GM12892 (cell line): ENCODE measurements around the gene EXOC6B.
"Not testable (repeated sequence)": the region's sequence is repeated elsewhere in the genome, so short reads cannot be mapped to it uniquely, and the experiment has no call there.

Source experiments
- DNase-seq: peaks from one replicate; pipeline ENCODE4 v3.0.0; 2011; ENCODE audit not compliant: insufficient read length
- FAIRE-seq: peaks from 2 replicates; lab custom pipeline; 2011; peaks lifted over from hg19 to GRCh38; lab: Jason Lieb, UNC
- POLR2A ChIP-seq: IDR thresholded peaks from 2 replicates; pipeline ENCODE4 v1.6.1; 2011; ENCODE audit warnings: low read depth, low read length, control low read depth
- POLR2AphosphoS5 ChIP-seq: IDR thresholded peaks from 2 replicates; pipeline ENCODE4 v1.6.1; 2011; ENCODE audit warnings: low read depth, low read length, control low read depth
- TAF1 ChIP-seq: IDR thresholded peaks from 2 replicates; pipeline ENCODE4 v1.6.1; 2011; ENCODE audit warnings: low read depth, mild to moderate bottlenecking, control low read depth, low read length, borderline replicate concordance

EXOC6B gene

GRCh38 chr2:72511906-72512305 is 313.9 kb downstream of the EXOC6B start:
- no peak for FAIRE-seq
- TF ChIP-seq TAF1 (no peak), POLR2AphosphoS5 (no peak), POLR2A (no peak)
- DNase-seq, result no peak

- no peak for FAIRE-seq
Measured at GRCh38 chr2:72497763-72498162, 328.1 kb downstream of the EXOC6B start.

DNA sequence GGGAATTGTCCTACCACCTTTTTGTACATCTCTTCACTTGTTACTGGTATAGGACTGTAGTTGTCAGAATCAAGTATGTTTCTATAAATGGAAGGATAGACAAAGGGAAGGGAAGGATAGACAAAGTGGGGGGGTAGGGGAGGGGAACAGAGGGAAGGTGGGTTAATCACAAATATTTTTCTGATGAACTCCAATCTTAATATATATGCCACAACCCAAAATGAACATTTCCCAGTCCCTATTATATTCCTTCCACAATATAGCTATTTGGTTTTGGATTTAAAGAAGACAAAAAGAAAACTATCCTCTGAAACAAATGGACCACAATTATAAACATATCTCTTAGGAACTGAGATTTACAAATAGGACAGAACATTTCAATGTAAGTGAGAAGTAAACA is 329.4 kb downstream of the EXOC6B start:
- DNase-seq (no peak), FAIRE-seq (no peak)
- TF ChIP-seq TAF1, result no peak
- TF ChIP-seq POLR2AphosphoS5, result no peak
- no peak for TF ChIP-seq POLR2A

More at GRCh38 chr2:72497763-72498162, 328.1 kb downstream of the EXOC6B start:
- TF ChIP-seq TAF1 (no peak), POLR2A (no peak), POLR2AphosphoS5 (no peak)
- no peak for DNase-seq

DNA sequence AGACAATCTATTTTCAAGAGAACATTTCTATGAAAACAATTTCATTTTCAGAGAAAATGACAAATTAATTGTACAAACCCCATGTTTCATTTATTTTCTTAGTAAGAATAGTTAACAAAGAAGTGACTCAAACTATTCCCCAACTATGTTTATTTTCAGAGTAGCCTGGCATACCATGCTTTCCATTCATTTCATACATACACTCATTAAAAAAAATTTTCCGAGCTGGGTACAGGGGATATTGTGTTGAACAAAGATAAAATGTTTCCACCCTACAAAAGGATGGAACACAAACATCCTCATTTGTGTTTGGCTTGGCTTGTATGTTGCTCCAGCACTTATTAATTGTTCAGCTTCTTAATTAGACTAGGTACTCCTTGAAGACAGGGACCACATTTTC is 331.4 kb downstream of the EXOC6B start:
- no peak for FAIRE-seq
- TF ChIP-seq POLR2A (no peak), POLR2AphosphoS5 (no peak), TAF1 (no peak)
- no peak for DNase-seq

DNA sequence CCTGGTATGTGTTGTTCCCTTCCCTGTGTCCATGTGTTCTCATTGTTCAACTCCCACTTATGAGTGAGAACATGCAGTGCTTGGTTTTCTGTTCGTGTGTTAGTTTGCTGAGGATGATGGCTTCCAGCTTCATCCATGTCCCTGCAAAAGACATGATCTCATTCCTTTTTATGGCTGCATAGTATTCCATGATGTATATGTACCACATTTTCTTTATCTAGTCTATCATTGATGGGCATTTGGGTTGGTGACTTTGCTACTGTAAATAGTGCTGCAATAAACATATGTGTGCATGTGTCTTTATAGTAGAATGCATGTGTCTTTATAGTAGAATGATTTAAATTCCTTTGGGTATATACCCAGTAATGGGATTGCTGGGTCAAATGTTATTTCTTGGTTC is 341.2 kb downstream of the EXOC6B start:
- not testable (repeated sequence) for DNase-seq, FAIRE-seq

GRCh38 chr2:72483346-72483745 is 342.5 kb downstream of the EXOC6B start:
- no peak for DNase-seq
- no peak for FAIRE-seq
- TF ChIP-seq TAF1, result no peak
- no peak for TF ChIP-seq POLR2AphosphoS5
- no peak for TF ChIP-seq POLR2A

DNA sequence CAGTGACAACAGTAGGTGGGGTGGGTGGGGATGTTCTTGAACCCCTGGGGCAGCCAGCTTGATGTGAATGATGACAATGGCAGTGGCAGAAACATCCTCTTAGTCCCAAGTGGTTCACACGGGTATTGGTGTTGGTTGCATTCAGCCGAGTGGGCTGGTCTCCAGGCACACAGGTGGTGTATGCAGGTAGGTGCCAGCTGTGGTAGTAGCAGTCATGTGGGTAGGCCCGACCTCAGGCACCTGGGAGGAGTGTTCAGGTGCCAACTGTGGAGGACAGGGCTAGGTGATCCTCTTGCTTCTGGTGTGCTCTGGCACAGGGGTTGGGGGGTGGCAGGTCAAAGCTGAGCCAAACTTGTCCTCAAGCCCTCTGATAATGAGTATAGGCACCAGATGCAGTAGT is 350.6 kb downstream of the EXOC6B start:
- FAIRE-seq (no peak), DNase-seq (no peak)
- TF ChIP-seq TAF1, result no peak
- no peak for TF ChIP-seq POLR2AphosphoS5
- no peak for TF ChIP-seq POLR2A

GRCh38 chr2:72457801-72458516 is 367.9 kb downstream of the EXOC6B start:
- TF ChIP-seq TAF1, result no peak
- no peak for TF ChIP-seq POLR2A
- no peak for TF ChIP-seq POLR2AphosphoS5
- FAIRE-seq (no peak), DNase-seq (no peak)

- FAIRE-seq (no peak), DNase-seq (no peak)
- TF ChIP-seq POLR2AphosphoS5, result no peak
- TF ChIP-seq POLR2A, result no peak
- TF ChIP-seq TAF1, result no peak
Measured at GRCh38 chr2:72454189-72454588, 371.6 kb downstream of the EXOC6B start.

- no peak for FAIRE-seq
- no peak for TF ChIP-seq POLR2A
- TF ChIP-seq POLR2AphosphoS5, result no peak
- no peak for TF ChIP-seq TAF1
Measured at GRCh38 chr2:72442270-72442669, 383.6 kb downstream of the EXOC6B start.

GRCh38 chr2:72439892-72440291 is 385.9 kb downstream of the EXOC6B start:
- FAIRE-seq (no peak), DNase-seq (no peak)
- TF ChIP-seq TAF1 (no peak), POLR2A (no peak), POLR2AphosphoS5 (no peak)

More at GRCh38 chr2:72442270-72442669, 383.6 kb downstream of the EXOC6B start:
- no peak for DNase-seq

- TF ChIP-seq POLR2A (no peak), TAF1 (no peak), POLR2AphosphoS5 (no peak)
- no peak for DNase-seq
- FAIRE-seq, result no peak
Measured at GRCh38 chr2:72438364-72438763, 387.5 kb downstream of the EXOC6B start.

DNA sequence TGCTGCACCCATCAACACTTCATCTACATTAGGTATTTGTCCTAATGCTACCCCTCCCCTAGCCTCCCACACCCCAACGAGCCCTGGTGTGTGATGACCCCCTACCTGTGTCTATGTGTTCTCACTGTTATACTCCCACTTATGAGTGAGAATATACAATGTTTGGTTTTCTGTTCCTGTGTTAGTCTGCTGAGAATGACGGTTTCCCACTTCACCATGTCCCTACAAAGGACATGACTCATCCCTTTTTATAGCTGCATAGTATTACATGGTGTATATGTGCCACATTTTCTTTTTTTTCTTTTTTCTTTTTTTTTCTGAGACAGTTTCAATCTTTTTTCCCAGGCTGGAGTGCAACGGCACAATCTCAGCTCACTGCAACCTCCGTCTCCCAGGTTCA is 394.1 kb downstream of the EXOC6B start:
- FAIRE-seq (no peak), DNase-seq (no peak)
- no peak for TF ChIP-seq POLR2A
- TF ChIP-seq TAF1, result no peak
- no peak for TF ChIP-seq POLR2AphosphoS5
